Adrenal gland (tissue), 5 donors: ENCODE measurements around the gene SELENBP1.

Source experiments
- POLR2A ChIP-seq, 2 donors: fragments of 450-650 bp; IDR thresholded peaks; one replicate each; pipeline ENCODE4 v1.6.1; 2017; ENCODE audit warnings: antibody characterized with exemption in 2 of 2, mild to moderate bottlenecking in 2 of 2, moderate library complexity in 1 of 2
- TF ChIP-seq, protein P1 (sequence below), 6 experiments: fragments of 450-650 bp in 4 of 6; fragments of 200-600 bp in 2 of 6; sonication (generic) in 1 of 6; IDR thresholded peaks; 1 replicate in 5 of 6; 2 replicates in 1 of 6; pipeline versions ENCODE4 v1.5.1 to v1.8.0; 2016 to 2021; ENCODE audit warnings: antibody characterized with exemption in 6 of 6, mild to moderate bottlenecking in 2 of 6, moderate library complexity in 1 of 6
- donor health status: DM: no; HTN: no; CAD: no.

DNA sequence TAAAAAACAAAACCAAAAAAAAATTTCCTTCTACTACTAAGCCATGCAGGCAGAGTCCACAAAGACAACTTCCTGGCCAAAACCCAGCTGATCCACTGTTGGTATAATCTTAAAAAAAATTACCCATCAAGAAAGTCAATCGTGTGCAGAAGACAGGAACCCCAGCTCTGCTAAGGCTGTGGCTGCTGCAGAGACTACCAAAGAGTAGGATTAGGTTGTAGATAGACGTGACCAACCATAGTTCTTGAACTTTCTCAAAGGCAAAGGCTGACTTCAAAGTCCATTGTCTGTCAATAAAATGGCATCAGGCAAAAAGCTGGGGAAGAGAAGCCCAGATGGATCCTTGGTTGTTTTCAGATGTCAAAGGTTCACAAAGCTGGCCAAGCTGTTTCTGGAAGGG is 30.3 kb upstream of the SELENBP1 start:
- TF ChIP-seq, protein P1, sequence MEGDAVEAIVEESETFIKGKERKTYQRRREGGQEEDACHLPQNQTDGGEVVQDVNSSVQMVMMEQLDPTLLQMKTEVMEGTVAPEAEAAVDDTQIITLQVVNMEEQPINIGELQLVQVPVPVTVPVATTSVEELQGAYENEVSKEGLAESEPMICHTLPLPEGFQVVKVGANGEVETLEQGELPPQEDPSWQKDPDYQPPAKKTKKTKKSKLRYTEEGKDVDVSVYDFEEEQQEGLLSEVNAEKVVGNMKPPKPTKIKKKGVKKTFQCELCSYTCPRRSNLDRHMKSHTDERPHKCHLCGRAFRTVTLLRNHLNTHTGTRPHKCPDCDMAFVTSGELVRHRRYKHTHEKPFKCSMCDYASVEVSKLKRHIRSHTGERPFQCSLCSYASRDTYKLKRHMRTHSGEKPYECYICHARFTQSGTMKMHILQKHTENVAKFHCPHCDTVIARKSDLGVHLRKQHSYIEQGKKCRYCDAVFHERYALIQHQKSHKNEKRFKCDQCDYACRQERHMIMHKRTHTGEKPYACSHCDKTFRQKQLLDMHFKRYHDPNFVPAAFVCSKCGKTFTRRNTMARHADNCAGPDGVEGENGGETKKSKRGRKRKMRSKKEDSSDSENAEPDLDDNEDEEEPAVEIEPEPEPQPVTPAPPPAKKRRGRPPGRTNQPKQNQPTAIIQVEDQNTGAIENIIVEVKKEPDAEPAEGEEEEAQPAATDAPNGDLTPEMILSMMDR (IDR thresholded peaks at IDR 0.05): no peak
- no peak for TF ChIP-seq POLR2A (IDR thresholded peaks at IDR 0.05)
